Measurements from ENCODE around the gene CRYZ. TPM values are rescaled to one million over a fixed set of nuclear protein-coding genes. Genes with fewer than 3 reads are reported as not detected.

CRYZ gene
- total and polyA plus RNA-seq, 9 donors = 24.0 to 75.8 (median 26.3) TPM

Other genes with a start within 250 kb of the CRYZ start
- not detected for gene LRRC53, start 220.4 kb downstream of the CRYZ start, total RNA-seq
- gene LRRC53, start 220.4 kb downstream of the CRYZ start, polyA plus RNA-seq = not detected
- 10 to 100 TPM in 1 of 7 donors, 1 to 10 TPM in 3, under 1 TPM in 3; 0.05 to 10.9 (median 1.1) TPM for gene ERICH3, start 59.3 kb downstream of the CRYZ start, total RNA-seq
- gene ERICH3, start 59.3 kb downstream of the CRYZ start, polyA plus RNA-seq = under 1 TPM; 0.07 to 0.23 TPM
- gene TYW3, start 102 bp upstream of the CRYZ start, total RNA-seq = 10 to 100 TPM; 11.6 to 30.9 (median 24.9) TPM
- 10 to 100 TPM; 18.3 to 21.7 TPM for gene TYW3, start 102 bp upstream of the CRYZ start, polyA plus RNA-seq

Measured in ovary (tissue), 9 donors.